ENCODE measurements around the gene ABCA3.
A peak's percentile ranks its signal among the peaks of the same experiment; 100 is the strongest.
"Not testable (repeated sequence)": the region's sequence is repeated elsewhere in the genome, so short reads cannot be mapped to it uniquely, and the experiment has no call there.

ABCA3 gene

GRCh38 chr16:2340564-2341455 is at the start of gene ABCA3:
TSS of gene ABCA3 (minus strand) at chr16:2340728. CDS start at chr16:2326466, 14,262 bp downstream.
- peak; percentile 95 for DNase-seq (ENCODE audit: low spot score)

GRCh38 chr16:2388875-2389433 is 48.4 kb upstream of the ABCA3 start:
- no peak for DNase-seq (ENCODE audit: low spot score)

GRCh38 chr16:2388139-2388874 is 47.8 kb upstream of the ABCA3 start:
- DNase-seq (ENCODE audit: low spot score) = no peak

- DNase-seq (ENCODE audit: low spot score) = no peak
Observed at GRCh38 chr16:2386990-2387389, 46.5 kb upstream of the ABCA3 start.

GRCh38 chr16:2385982-2386381 is 45.5 kb upstream of the ABCA3 start:
- not testable (repeated sequence) for DNase-seq (ENCODE audit: low spot score)

GRCh38 chr16:2385190-2385836 is 44.8 kb upstream of the ABCA3 start:
- DNase-seq (ENCODE audit: low spot score) = no peak

- DNase-seq (ENCODE audit: low spot score) = no peak
Observed at GRCh38 chr16:2384426-2384825, 43.9 kb upstream of the ABCA3 start.

GRCh38 chr16:2383501-2383900 is 43.0 kb upstream of the ABCA3 start:
- no peak for DNase-seq (ENCODE audit: low spot score)

GRCh38 chr16:2374644-2375043 is 34.1 kb upstream of the ABCA3 start:
- no peak for DNase-seq (ENCODE audit: low spot score)

GRCh38 chr16:2373176-2373575 is 32.6 kb upstream of the ABCA3 start:
- DNase-seq (ENCODE audit: low spot score) = no peak

GRCh38 chr16:2372684-2373083 is 32.2 kb upstream of the ABCA3 start:
- no peak for DNase-seq (ENCODE audit: low spot score)

GRCh38 chr16:2371421-2371820 is 30.9 kb upstream of the ABCA3 start:
- no peak for DNase-seq (ENCODE audit: low spot score)

- no peak for DNase-seq (ENCODE audit: low spot score)
Observed at GRCh38 chr16:2370721-2371120, 30.2 kb upstream of the ABCA3 start.

- DNase-seq (ENCODE audit: low spot score) = no peak
Observed at GRCh38 chr16:2366660-2367309, 26.3 kb upstream of the ABCA3 start.

- no peak for DNase-seq (ENCODE audit: low spot score)
Observed at GRCh38 chr16:2365397-2366294, 25.1 kb upstream of the ABCA3 start.

- DNase-seq (ENCODE audit: low spot score) = no peak
Observed at GRCh38 chr16:2364638-2365210, 24.2 kb upstream of the ABCA3 start.

- DNase-seq (ENCODE audit: low spot score) = no peak
Observed at GRCh38 chr16:2362218-2362617, 21.7 kb upstream of the ABCA3 start.

- DNase-seq (ENCODE audit: low spot score) = no peak
Observed at GRCh38 chr16:2361129-2361528, 20.6 kb upstream of the ABCA3 start.

- no peak for DNase-seq (ENCODE audit: low spot score)
Observed at GRCh38 chr16:2359919-2360318, 19.4 kb upstream of the ABCA3 start.

GRCh38 chr16:2358811-2359210 is 18.3 kb upstream of the ABCA3 start:
- no peak for DNase-seq (ENCODE audit: low spot score)

All from CD4-positive, alpha-beta T cell treated with Interleukin-2 at 100 ng/mL for 4 hours (primary cell).